GM21360 (cell line): ENCODE measurements around the gene FOXK2.

Source experiments
- ATAC-seq: cut with Tn5 transposase; IDR thresholded peaks from one replicate; pipeline ENCODE4 v1.9.1; 2021; ENCODE audit warnings: mild to moderate bottlenecking, moderate library complexity; ENCODE audit not compliant: unreplicated experiment

FOXK2 gene

GRCh38 chr17:82518826-82519810, at the start of gene FOXK2:
TSS of gene FOXK2 (plus strand) at chr17:82519732. CDS start at chr17:82519889, 157 bp downstream.
- peak; percentile 90 for ATAC-seq

- ATAC-seq, result no peak
Observed at GRCh38 chr17:82470065-82470464, 49.5 kb upstream of the FOXK2 start.

- ATAC-seq, result no peak
Observed at GRCh38 chr17:82474223-82475010, 45.1 kb upstream of the FOXK2 start.

- no peak for ATAC-seq
Observed at GRCh38 chr17:82475458-82475857, 44.1 kb upstream of the FOXK2 start.

GRCh38 chr17:82477934-82478333, 41.6 kb upstream of the FOXK2 start:
- ATAC-seq, result no peak

- no peak for ATAC-seq
Observed at GRCh38 chr17:82479602-82480001, 39.9 kb upstream of the FOXK2 start.

- no peak for ATAC-seq
Observed at GRCh38 chr17:82480318-82480717, 39.2 kb upstream of the FOXK2 start.

- no peak for ATAC-seq
Observed at GRCh38 chr17:82483204-82483660, 36.3 kb upstream of the FOXK2 start.

GRCh38 chr17:82483836-82484235, 35.7 kb upstream of the FOXK2 start:
- ATAC-seq, result no peak

- no peak for ATAC-seq
Observed at GRCh38 chr17:82486231-82487094, 33.1 kb upstream of the FOXK2 start.

GRCh38 chr17:82487910-82488309, 31.6 kb upstream of the FOXK2 start:
- ATAC-seq, result no peak

- no peak for ATAC-seq
Observed at GRCh38 chr17:82489117-82489516, 30.4 kb upstream of the FOXK2 start.

GRCh38 chr17:82489851-82490511, 29.6 kb upstream of the FOXK2 start:
- no peak for ATAC-seq

- ATAC-seq, result no peak
Observed at GRCh38 chr17:82490512-82491195, 28.9 kb upstream of the FOXK2 start.

GRCh38 chr17:82491196-82491530, 28.4 kb upstream of the FOXK2 start:
- ATAC-seq, result no peak

- no peak for ATAC-seq
Observed at GRCh38 chr17:82491533-82491932, 28.0 kb upstream of the FOXK2 start.

- no peak for ATAC-seq
Observed at GRCh38 chr17:82492643-82493225, 26.8 kb upstream of the FOXK2 start.

- ATAC-seq, result no peak
Observed at GRCh38 chr17:82493226-82493781, 26.2 kb upstream of the FOXK2 start.
